Smooth muscle cell (in vitro differentiated cells): ENCODE data around the gene GLDC. TPM values are rescaled to one million over a fixed set of nuclear protein-coding genes. Genes with fewer than 3 reads are reported as not detected.
"Not testable (repeated sequence)": the region's sequence is repeated elsewhere in the genome, so short reads cannot be mapped to it uniquely, and the experiment has no call there.

Experiments used
- DNase-seq: peaks from one replicate; lab custom pipeline; 2025; ENCODE audit not compliant: unreplicated experiment; lab: John Stamatoyannopoulos, UW
- H2AFZ ChIP-seq: fragments of 200-600 bp; sonication (generic); 2 replicates; pipeline ENCODE4 v1.6.0; 2016; ENCODE audit warnings: antibody characterized with exemption, low read depth, mild to moderate bottlenecking
- H3F3A ChIP-seq: fragments of 200-600 bp; sonication (generic); 2 replicates; pipeline ENCODE4 v1.6.0; 2017; ENCODE audit warnings: antibody characterized with exemption, low read depth
- H3K27ac ChIP-seq: fragments of 200-600 bp; sonication (generic); 2 replicates; pipeline ENCODE4 v1.5.1; 2016; ENCODE audit warnings: low read depth, mild to moderate bottlenecking
- H3K27me3 ChIP-seq: fragments of 200-600 bp; sonication (generic); 2 replicates; pipeline ENCODE4 v1.6.1; 2016; ENCODE audit warnings: low read depth, mild to moderate bottlenecking
- H3K36me3 ChIP-seq: fragments of 200-600 bp; sonication (generic); 2 replicates; pipeline ENCODE4 v1.5.1; 2016; ENCODE audit warnings: low read depth
- H3K4me1 ChIP-seq: fragments of 200-600 bp; sonication (generic); 2 replicates; pipeline ENCODE4 v1.5.1; 2016; ENCODE audit warnings: low read depth
- H3K4me2 ChIP-seq: fragments of 200-600 bp; sonication (generic); 2 replicates; pipeline ENCODE4 v1.6.0; 2016; ENCODE audit warnings: mild to moderate bottlenecking
- H3K4me3 ChIP-seq: fragments of 200-600 bp; sonication (generic); 2 replicates; pipeline ENCODE4 v1.5.1; 2016; ENCODE audit warnings: mild to moderate bottlenecking
- H3K79me2 ChIP-seq: fragments of 200-600 bp; sonication (generic); 2 replicates; pipeline ENCODE4 v1.6.0; 2016; ENCODE audit warnings: low read depth, mild to moderate bottlenecking
- H3K9ac ChIP-seq: fragments of 200-600 bp; sonication (generic); 2 replicates; pipeline ENCODE4 v1.6.0; 2016; ENCODE audit warnings: low read depth
- H3K9me3 ChIP-seq: fragments of 200-600 bp; sonication (generic); replicated peaks from 2 replicates; pipeline ENCODE4 v1.5.1; 2016; ENCODE audit warnings: low read depth
- H4K20me1 ChIP-seq: fragments of 200-600 bp; sonication (generic); 2 replicates; pipeline ENCODE4 v1.6.0; 2016; ENCODE audit warnings: low read depth
- WGBS: methylation state at CpG from one replicate; pipeline ENCODE4 v1.1.7; 2016; ENCODE audit warnings: low lambda C conversion rate; 5-methylcytosine and 5-hydroxymethylcytosine counted together
- polyA plus RNA-seq: library from polyadenylated mRNA; unstranded; fragments of >200 nt; fragmentation: Nextera tagmentation; extraction: Ambion mirVana; gene quantifications from 2 replicates; pipeline ENCODE4 v1.2.1, GENCODE V29; 2016
- total RNA-seq: library from RNA; depleted of rRNA; stranded (reverse); fragments of >200 nt; gene quantifications from 2 replicates; pipeline ENCODE4 v1.2.3, GENCODE V29; 2014
- TF ChIP-seq, protein P1 (sequence below): fragments of 200-600 bp; sonication (generic); IDR thresholded peaks from 2 replicates; pipeline ENCODE4 v1.5.1; 2017; ENCODE audit warnings: borderline replicate concordance, mild to moderate bottlenecking, antibody characterized with exemption; ENCODE audit not compliant: insufficient read depth, poor library complexity, severe bottlenecking

GLDC gene
- total and polyA plus RNA-seq, 2 experiments from 2014 or later: 0.13 to 0.45 TPM

DNA sequence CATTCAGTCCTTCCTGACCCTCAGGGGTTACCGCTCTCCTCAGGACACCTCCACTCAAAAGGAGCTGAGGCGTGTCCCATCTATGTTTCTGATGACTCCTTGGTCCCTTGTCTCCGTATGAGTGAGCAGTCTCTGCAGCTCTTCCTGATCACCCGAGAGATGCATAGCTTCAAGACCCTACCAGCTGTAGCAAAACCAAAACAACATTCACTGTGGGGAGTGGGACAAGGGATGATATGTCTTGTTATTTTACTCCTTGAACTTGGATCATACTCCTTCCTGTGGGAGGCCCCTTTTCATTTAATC, 14.4 kb downstream of the GLDC start:
- H3K4me2 ChIP-seq: no peak overlapping the region
- no peaks in the 10 kb centered on the region for H3K27me3 ChIP-seq
- H2AFZ ChIP-seq: no peak overlapping the region
- no peaks in the 10 kb centered on the region for H3K79me2 ChIP-seq
- peaks cover 6% of the 10 kb centered on the region for H3K4me1 ChIP-seq
- TF ChIP-seq, protein P1, sequence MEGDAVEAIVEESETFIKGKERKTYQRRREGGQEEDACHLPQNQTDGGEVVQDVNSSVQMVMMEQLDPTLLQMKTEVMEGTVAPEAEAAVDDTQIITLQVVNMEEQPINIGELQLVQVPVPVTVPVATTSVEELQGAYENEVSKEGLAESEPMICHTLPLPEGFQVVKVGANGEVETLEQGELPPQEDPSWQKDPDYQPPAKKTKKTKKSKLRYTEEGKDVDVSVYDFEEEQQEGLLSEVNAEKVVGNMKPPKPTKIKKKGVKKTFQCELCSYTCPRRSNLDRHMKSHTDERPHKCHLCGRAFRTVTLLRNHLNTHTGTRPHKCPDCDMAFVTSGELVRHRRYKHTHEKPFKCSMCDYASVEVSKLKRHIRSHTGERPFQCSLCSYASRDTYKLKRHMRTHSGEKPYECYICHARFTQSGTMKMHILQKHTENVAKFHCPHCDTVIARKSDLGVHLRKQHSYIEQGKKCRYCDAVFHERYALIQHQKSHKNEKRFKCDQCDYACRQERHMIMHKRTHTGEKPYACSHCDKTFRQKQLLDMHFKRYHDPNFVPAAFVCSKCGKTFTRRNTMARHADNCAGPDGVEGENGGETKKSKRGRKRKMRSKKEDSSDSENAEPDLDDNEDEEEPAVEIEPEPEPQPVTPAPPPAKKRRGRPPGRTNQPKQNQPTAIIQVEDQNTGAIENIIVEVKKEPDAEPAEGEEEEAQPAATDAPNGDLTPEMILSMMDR: no peak
- no peaks in the 10 kb centered on the region for H3K36me3 ChIP-seq
- no peaks in the 10 kb centered on the region for H3F3A ChIP-seq
- no peak overlapping the region for H3K27ac ChIP-seq
- 92% methylated on average over 4 of the region's 4 CpGs for WGBS
- H4K20me1 ChIP-seq: no peaks in the 10 kb centered on the region
- H3K4me3 ChIP-seq: no peak overlapping the region
- no peak for DNase-seq
- H3K9ac ChIP-seq: no peak overlapping the region
- no peaks in the 10 kb centered on the region for H3K9me3 ChIP-seq

DNA sequence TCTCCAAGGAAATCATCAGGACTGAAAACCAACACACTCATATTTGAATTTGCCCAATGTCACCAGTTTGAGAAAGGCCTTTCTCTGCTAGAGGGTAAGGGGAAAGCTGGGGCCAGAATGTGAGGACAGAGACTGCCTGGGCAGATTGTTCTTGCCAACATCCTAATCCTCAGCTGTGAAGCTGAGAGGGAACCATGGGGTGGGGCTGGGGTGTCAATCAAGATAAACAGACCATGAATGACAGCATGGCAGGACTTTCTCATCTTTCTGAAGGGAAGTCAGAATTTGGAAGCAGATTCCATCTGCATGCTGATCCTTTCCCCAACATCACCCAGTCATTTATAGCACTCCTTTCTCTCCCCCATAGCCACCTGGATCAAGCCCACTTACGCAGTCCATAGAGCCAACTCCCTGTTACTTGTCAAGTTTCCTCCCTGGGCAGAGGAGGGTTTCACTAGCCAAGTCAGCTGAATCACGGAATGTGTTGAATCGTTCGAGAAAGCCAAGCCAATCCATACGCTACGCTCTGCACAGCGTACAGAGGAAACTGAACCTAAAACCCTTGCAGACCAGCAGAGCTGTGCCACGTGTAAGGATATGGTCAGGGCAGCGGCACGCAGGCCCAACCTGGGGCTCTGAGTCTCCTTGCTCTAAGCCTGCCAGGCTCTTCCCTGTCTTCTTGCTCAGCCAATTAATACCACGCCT, 14.9 kb downstream of the GLDC start:
- DNase-seq: no peak
- Histone ChIP-seq H3K27me3 (no peaks in the 10 kb centered on the region), H3K4me2 (no peak overlapping the region), H3K9ac (no peak overlapping the region), H3K79me2 (no peaks in the 10 kb centered on the region), H3K27ac (no peak overlapping the region), H3K9me3 (no peaks in the 10 kb centered on the region), H3K4me1 (peaks cover 11% of the 10 kb centered on the region), H3K4me3 (no peak overlapping the region), H2AFZ (no peak overlapping the region), H4K20me1 (no peaks in the 10 kb centered on the region), H3K36me3 (no peaks in the 10 kb centered on the region), H3F3A (no peaks in the 10 kb centered on the region)
- WGBS: 89% methylated on average over 11 of the region's 11 CpGs
- TF ChIP-seq, protein P1: no peak

DNA sequence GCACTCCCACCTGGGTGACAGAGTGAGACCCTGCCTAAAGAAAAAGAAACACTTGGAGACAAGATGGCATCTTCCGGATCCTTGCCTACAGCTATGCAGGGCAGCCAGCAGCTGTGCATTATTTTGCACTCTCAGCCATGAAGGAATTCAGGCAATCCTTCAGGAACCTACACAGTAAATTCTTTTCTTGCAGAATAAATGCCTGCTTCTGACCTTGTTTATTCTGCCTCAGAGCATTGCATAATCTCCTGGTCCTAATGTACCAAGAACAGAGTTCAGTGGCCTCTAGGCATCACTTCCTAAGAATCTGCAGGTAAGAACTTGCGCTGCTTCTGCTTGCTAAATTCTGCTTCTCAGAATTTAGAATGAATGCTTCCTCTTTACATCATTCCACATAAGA, 16.8 kb downstream of the GLDC start:
- no peaks in the 10 kb centered on the region for H3F3A ChIP-seq
- H3K27me3 ChIP-seq: no peaks in the 10 kb centered on the region
- no peaks in the 10 kb centered on the region for H4K20me1 ChIP-seq
- H3K4me3 ChIP-seq: no peak overlapping the region
- peaks cover 13% of the 10 kb centered on the region for H3K4me1 ChIP-seq
- no peak overlapping the region for H3K4me2 ChIP-seq
- no peaks in the 10 kb centered on the region for H3K36me3 ChIP-seq
- TF ChIP-seq, protein P1: no peak
- WGBS: 69% methylated on average over 2 of the region's 2 CpGs
- H2AFZ ChIP-seq: no peak overlapping the region
- no peaks in the 10 kb centered on the region for H3K9me3 ChIP-seq
- no peak overlapping the region for H3K27ac ChIP-seq
- no peak overlapping the region for H3K9ac ChIP-seq
- H3K79me2 ChIP-seq: no peaks in the 10 kb centered on the region
- DNase-seq: no peak

DNA sequence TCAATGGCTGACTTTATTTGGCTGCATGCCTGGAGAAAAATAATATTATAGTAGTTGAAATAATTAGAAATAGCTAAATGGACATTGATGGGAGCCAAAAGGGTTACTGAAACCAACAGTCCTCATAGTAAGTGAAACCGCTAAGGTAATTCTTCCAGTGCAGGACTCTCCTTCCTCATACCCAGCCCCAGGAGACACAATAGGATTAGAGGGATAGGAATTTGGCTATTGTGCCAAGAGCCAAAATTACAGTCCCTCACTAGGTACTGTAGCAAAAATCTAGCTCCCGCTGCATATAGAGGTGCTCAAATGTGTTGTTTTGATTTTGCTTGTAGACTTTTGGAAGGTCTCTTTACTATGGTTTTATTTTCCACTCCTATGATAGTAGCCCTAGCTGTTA, 20.2 kb downstream of the GLDC start:
- no peaks in the 10 kb centered on the region for H3K9me3 ChIP-seq
- H3K36me3 ChIP-seq: no peaks in the 10 kb centered on the region
- no peak for DNase-seq
- no peaks in the 10 kb centered on the region for H3K27me3 ChIP-seq
- WGBS: 78% methylated on average over 2 of the region's 2 CpGs
- TF ChIP-seq, protein P1: no peak
- no peaks in the 10 kb centered on the region for H3F3A ChIP-seq
- H3K79me2 ChIP-seq: no peaks in the 10 kb centered on the region
- H4K20me1 ChIP-seq: no peaks in the 10 kb centered on the region
- H3K4me3 ChIP-seq: no peak overlapping the region
- no peak overlapping the region for H2AFZ ChIP-seq
- peaks cover 8% of the 10 kb centered on the region for H3K4me1 ChIP-seq
- H3K27ac ChIP-seq: no peak overlapping the region
- H3K4me2 ChIP-seq: no peak overlapping the region
- no peak overlapping the region for H3K9ac ChIP-seq

DNA sequence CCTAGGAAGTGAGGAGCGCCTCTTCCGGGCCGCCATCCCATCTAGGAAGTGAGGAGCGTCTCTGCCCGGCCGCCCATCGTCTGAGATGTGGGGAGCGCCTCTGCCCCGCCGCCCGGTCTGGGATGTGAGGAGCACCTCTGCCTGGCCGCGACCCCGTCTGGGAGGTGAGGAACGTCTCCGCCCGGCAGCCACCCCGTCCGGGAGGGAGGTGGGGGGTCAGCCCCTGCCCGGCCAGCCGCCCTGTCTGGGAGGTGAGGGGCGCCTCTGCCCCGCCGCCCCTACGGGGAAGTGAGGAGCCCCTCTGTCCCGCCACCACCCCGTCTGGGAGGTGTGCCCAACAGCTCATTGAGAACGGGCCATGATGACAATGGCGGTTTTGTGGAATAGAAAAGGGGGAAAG, 22.7 kb downstream of the GLDC start:
- 96% methylated on average over 29 of the region's 29 CpGs for WGBS
- H3K4me2 ChIP-seq, DNase-seq: not testable (repeated sequence)

More for the DNA sequence above, 22.7 kb downstream of the GLDC start:
- H3K27me3 ChIP-seq, H3K9ac ChIP-seq, H3K36me3 ChIP-seq, H3K9me3 ChIP-seq, H3K79me2 ChIP-seq, H2AFZ ChIP-seq, H3K4me3 ChIP-seq, H3K27ac ChIP-seq, H3K4me1 ChIP-seq, H3F3A ChIP-seq, H4K20me1 ChIP-seq: not testable (repeated sequence)
